ENCODE measurements around the gene ABCA3.
"Not testable (repeated sequence)": the region's sequence is repeated elsewhere in the genome, so short reads cannot be mapped to it uniquely, and the experiment has no call there.

The ABCA3 gene

DNA sequence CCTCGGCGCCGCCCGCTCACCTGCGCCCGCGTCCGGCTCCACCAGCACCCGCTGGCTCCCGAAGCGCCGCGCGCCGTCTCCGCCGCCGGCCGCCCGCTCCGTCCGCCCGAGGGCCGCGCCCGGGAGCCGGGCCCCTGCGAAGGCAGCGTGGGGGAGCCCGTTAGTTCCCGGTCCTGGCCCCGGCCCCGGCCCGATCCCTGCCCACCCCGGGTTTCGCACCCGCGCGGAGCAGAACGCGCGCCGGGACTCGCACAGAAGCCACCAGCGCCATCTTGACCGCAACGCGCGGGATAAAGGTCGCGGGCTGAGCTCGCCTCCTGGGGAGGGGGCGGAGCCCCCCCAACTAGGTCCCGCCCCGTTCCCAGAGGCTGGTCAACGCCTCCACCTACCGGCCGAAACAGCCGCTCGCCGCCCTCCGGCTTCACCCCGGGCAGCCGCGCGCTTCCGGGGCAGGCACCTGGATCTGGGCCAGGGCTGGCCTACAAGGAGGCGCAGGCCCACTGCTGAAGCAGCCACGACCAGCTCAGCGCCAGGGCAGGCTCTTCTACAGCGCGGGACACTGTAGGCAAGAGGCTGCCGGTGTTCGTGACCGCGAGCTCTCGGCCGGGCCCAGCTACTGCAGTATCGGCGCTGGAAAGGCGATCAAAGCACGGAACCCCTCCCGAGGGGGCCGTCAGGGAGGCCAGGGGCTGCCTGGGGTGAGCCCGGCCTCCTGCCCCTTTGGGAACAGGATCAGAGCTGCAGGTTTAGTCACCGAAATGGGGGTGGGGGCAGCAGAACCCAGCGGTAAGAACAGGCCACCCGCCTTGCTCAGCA is 89.0 kb downstream of the ABCA3 start, which contains the start of gene ECI1:
TSS of gene ECI1 (minus strand) at position 292 of the 816 bp plus-strand sequence. CDS start at position 271, 21 bp downstream.
- DNase-seq: peak; percentile 98

DNA sequence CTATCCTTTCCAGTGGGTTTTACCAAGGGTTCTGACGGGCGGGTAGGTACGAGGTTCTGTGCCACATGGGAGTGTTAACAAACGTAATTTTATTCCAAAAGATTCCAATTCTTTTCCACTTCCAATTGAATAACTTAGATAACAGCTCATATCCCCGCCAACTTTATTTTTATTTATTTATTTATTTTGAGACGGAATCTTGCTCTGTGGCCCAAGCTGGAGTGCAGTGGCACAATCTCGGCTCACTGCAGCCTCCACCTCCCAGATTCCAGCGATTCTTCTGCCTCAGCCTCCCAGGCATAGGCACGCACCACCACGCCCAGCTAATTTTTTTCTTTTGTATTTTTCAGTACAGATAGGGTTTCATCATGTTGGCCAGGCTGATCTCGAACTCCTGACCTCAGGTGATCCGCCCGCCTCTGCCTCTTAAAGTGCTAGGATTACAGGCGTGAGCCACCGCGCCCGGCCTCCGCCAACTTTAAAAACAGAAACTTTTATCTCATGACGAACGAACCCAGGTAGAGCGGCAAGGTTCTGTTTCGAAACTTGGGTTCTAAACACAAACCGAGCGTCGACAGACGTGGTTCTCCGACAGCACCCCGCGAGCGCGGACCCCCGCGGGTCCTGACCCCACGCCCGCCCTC is 89.8 kb downstream of the ABCA3 start:
- peak; percentile 62 for DNase-seq

DNA sequence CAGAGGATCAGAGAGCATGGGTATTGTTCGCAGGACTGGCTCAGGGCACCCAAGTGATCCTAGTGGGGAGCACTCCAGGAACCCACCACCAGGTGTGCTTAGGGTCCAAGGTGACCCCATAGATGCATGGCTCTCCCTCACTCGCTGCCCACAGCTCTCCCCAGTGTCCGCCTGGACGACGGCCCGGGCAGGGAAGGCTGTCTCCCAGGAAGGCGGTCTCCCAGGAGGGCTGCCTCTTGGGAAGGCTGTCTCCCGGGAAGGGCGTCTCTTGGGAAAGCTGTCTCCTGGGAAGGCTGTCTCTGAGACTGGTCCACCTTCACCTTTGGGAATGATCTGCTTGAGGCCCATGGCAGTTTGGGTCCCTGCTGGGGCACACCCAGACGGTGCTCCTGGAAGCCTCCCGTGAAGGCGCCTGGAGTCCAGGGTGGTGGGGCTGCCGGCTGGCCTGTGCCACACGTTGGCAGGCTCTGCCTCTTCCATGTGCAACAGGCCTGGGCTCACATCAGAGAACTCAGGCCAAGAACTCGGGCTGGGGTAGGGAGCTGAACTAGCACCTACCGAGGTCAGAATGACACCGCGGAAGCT is 94.1 kb downstream of the ABCA3 start:
- DNase-seq: no peak

DNA sequence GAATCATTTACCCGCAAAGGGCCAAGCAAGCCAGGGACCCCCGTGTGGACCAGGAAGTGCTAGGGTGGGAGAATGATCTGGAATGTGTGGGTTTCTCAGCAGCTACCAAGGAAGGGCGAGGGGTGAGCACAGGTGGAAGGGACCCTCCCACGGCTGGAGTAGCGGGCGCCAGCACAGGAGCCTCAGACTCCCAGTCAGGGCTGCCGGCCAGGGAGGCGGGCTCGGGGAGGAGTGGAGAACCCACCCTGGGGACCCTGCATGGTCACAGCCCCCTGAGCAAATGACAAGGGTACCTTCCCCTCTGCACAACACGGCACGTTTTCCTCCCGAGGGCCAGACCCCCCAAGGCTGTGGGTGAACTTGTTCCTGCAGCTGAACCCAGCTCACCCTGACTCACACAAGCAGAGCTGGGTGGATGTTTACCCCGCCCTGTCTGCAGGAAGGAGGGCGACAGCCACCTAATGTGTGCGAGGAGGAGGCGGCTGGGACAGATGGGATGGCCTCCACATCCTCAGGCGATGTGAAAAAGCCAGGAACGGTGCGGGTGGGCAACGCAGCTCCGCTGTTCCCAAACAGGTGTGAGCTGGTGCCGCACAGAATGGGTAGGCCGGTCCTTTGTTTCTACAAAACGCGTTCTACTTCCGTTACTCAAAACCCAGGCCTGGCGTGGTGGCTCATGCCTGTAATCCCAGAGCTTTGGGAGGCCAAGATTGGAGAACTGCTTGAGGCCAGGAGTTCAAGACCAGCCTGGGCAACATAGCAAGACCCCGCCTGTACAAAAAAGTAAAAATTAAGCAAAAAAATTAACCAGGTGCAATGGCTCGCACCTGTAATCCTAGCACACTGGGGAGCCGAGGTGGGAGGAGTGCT is 95.4 kb downstream of the ABCA3 start:
- DNase-seq: no peak

DNA sequence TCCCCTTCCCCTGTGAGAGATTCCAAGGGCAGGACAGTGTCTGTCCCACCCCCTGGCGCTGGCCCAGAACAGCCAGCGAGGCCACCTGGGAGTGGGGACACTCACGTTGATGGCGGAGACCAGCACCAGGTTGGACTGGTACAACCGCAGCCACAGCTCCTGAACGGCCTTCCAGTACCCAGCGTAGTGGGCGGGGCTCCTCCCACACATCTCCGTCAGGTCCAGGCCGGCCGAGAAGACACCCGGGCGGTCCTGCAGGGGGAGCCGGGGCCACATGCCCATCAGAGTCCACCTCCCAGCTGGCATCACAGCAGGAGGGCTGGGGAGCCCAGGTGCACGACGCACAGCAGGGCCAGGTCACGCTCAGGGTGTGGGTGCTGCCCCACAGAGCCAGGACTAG is 96.2 kb downstream of the ABCA3 start:
- no peak for DNase-seq

DNA sequence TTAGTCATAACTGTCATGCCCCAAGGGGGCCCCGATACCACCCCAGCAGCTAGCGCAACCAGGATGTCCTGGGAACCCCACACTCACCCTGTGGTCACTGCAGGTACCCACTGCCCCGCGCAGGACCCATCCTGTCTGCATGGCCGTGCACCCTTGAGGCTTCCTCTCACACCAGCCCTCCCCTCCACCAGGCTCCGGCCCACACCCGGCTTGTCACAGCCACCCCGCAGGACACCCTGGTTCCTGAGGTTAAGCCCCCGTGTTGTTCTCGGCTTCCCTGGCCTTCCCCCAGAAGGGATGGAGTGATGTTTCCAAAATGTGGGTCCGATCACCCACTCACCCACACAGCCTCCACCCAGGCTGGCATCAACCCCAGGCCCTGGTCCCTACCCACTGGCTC is 96.7 kb downstream of the ABCA3 start:
- DNase-seq: no peak

DNA sequence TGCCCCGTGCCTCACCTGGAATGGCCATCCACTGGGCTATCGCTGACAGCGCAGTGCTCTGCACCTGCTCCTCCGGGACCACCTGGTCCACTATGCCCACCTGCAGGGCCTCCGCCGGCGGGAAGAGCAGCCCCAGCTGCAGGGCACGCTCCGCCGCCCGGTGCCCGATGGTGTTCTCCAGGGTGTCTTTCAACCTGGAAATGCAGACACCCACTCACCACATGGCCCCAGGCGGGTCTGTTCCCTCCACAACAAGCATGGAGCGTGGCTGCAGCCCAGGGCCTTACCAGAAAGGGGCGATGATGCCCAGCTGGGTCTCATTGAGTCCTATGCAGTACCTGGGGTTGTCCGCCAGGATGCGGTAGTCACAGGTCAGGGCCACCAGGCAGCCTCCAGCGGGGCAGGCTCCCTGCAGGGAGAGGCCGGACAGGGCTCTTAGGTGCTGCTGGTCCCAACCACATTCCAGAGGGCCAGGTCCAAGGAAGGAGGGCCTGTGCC is 97.4 kb downstream of the ABCA3 start:
- DNase-seq: peak; percentile 31

DNA sequence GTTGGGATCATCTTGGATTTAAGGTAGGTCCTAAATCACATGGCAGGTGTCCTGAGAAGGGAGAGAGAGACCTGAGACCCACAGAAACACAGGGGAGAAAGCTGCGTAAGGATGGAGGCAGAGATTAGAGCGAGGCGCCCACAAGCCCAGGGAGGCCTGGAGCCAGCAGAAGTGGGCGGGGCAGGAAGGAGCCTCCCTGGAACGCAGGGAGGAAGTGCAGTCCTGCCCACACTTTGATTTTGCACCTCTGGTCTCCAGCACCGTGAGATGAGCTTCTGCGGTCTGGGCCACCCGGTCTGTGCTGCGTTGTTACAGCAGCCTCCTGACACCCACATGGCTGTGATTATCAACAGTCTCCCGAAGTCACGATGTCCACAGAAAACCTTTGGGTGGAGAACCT is 97.9 kb downstream of the ABCA3 start:
- no peak for DNase-seq

DNA sequence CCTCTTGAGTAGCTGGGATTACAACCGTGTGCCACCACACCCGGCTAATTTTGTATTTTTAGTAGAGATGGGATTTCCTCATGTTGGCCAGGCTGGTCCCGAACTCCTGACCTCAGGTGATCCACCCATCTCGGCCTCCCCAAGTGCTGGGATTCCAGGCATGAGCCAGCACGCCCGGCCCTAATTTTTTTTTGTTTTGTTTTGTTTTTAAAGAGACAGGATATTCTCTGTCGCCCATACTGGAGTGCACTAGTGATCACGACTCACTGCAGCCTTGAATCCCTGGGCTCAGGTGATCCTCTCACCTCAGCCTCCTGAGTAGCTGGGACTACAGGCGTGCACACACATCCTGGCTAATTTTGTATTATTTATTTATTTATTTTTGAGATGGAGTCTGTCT is 100.2 kb downstream of the ABCA3 start:
- not testable (repeated sequence) for DNase-seq

DNA sequence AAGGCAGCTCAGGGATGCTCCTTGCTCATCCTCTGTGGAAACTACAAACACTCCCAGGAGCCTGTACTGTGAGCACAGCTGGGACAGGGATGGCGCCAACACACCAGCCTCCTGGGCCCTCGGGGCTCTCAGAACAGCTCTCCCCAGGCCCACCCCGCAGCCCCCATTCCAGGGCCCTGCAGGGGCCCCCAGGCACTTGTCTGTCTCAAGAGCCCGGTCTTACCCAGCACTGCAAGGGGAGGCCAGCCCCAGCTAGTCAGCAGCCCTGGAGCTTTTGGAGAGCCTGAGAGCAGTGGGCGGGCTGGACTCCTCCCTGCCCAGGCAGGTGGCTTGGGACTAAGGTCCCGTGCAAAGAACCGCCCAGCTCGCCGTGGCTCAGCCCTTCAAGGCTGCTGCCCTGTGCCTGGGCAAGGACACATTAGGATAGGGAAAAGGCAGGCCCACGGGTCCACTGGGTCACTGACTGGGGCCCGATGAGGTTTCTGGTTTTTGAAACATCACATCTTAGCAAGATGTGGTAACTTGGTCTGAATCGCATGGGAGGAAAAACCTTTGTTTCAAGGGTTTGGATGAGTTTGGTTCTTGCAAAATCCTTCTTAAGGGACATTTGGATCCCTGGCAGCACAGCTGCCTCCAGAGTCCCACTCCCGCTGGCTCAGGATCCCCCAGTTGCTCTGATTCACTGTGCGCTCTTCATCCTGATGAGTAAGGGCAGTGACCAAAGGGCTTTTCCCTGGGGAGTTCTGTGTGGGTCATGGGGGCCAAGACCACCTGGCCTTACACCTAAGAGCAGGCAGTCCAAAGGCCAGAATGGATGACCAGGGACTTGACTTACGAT is 101.5 kb downstream of the ABCA3 start:
- DNase-seq: no peak

DNA sequence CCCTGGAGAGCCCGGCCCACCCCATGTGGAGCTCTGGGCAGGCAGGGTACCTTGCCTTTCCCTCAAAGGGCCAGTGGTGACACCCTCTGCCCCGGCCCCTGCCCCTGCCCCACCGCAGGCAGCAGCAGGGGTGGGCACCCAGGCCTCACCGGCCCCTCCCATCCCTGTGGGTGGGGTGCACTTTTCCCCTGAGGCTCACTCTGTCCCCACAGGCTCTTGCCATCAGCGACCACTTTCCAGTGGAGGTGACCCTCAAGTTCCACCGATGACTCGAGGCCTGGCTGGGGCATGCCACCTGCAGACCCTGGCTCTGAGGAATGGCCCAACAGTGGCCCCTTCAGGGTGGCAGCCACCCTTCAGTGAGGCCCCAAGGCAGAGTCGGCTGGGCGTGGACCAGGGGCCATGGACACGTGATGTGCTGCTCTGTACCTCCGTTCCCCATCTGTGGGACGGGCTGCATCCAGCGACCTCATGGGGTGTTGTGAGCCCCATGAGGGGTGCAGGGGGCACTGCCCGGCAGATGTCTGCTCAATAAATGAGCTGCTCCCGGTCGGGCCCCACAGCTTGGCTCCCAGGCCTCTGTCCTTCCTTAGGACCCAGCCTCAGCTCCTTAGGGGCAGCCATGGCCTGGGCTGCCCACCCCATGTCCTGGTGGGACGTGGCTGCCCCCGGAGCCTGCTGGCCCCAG is 102.2 kb downstream of the ABCA3 start:
- DNase-seq: peak; percentile 25

DNA sequence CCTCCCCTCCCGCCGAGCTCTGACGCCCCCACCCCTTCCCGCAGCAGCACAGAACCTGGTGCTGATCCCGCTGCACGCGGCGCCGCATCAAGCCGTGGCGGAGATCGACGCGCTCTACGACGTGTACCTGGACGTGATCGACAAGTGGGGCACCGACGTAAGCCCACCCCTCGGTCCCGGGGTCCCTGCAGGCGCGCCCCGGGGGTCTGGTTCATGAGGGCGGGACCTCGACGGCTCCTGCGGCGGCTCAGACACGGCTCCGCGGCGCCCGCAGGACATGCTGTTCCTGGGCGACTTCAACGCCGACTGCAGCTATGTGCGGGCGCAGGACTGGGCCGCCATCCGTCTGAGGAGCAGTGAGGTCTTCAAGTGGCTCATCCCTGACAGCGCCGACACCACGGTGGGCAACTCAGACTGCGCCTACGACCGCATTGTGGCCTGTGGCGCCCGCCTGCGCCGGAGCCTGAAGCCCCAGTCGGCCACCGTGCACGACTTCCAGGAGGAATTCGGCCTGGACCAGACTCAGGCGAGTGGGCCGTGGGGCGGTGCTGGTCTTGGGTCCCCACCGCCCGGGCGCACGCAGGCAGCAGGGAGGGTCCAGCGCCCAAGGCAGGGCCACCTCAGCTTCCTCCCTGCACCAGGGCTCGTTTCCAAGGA is 102.9 kb downstream of the ABCA3 start:
- peak; percentile 42 for DNase-seq

DNA sequence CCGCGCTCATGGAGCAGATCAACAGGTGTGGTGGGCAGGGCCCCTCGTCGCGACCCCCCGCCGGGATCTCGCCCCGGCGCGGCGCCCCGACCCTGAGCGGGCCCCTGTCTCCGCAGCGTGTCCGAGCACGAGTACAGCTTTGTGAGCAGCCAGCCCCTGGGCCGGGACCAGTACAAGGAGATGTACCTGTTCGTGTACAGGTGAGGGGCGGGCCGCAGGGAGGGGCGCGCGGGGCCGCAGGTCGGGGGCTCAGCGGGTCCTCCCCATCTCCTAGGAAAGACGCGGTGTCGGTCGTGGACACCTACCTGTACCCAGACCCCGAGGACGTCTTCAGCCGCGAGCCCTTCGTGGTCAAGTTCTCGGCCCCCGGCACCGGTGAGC is 103.4 kb downstream of the ABCA3 start:
- DNase-seq: no peak

DNA sequence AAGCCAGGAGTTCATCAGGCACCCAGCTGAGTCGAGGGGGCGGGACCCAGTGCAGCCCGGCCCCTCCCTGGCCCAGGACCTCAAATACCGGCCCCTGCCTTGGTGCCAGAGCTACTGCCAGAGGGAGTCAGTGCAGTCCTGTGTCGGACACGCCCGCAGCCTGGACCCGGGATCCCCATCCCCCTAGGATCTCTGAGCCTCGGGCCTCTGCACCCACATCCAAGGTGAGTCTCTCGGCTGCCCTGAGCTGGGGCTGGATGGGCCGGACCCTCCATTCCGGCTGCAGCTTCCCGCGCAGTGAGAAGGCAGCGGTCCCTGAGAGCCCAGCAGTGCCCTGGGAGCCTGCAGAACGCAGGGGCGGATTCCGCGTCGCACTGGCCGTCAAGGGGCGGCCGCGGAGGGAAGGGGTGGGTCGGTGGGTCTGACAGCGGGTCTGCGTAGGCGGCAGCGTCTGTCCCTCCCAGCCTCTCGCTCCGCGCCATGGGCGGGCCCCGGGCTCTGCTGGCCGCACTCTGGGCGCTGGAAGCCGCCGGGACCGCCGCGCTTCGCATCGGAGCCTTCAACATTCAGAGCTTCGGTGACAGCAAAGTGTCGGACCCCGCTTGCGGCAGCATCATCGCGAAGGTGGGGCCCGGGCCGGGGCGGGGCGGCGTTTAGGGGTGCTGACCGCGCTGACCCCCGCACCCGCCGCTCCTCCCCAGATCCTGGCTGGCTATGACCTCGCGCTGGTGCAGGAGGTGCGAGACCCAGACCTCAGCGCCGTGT is 104.0 kb downstream of the ABCA3 start, which contains the start of gene DNASE1L2:
TSS of gene DNASE1L2 (plus strand) at position 108 of the 765 bp plus-strand sequence. CDS start at position 481, 373 bp downstream.
- DNase-seq: peak; percentile 51

DNA sequence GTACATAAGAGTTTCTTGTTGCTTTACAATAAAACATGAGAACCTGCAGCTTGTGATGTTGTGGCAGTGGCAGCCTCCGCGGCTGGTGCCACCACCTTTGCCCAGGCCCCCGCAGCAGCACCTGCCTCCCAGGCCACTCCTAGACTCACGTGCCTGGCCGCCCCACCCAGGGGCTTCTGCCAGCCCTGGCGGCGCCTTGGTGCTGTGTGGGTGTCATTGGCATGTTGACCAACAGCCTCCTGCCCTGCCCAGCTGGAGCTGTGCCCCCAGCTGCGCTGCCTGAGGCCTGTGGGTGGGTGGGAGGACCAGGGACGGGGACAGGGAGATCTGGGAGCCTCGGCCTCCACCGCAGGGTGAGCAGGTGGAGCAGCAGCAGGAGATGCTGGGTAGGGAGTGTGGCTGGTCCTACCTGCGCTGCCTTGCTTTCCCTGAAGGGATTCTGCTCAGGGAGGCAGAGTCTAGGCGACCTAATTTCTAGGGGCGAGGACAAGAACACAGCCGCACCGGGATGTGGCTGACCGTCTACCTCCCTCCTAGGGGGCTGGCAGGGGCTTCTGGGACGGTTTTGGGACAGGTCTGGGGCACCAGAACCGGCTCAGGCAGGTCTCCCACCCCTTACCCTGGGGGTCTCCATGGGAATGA is 104.7 kb downstream of the ABCA3 start:
- no peak for DNase-seq

DNA sequence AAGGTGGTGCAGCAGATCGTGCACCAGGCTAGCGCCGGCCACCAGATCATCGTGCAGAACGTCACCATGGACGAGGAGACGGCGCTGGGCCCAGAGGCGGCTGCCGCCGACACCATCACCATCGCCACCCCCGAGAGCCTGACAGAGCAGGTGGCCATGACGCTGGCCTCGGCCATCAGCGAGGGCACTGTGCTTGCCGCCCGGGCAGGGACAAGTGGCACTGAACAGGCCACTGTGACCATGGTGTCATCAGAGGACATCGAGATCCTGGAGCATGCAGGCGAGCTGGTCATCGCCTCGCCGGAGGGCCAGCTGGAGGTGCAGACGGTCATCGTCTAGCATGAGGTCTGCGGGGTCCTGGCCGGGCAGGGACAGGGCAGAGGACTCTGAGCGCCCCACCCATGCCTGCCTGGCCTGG is 105.3 kb downstream of the ABCA3 start:
- no peak for DNase-seq

DNA sequence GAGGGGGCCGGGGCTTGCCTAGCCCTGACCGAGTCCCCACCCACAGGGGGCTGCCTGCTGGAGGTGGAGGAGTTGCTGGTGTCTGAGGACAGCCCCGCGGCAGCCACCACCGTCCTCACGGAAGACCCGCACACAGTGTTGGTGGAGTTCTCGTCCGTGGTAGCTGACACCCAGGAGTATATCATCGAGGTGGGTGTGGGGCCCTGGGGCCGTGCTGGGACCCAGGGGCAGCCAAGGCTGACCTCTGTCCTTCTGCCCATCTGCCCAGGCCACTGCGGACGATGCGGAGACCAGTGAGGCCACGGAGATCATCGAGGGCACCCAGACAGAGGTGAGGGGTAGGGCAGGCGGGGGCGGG is 105.7 kb downstream of the ABCA3 start:
- no peak for DNase-seq

DNA sequence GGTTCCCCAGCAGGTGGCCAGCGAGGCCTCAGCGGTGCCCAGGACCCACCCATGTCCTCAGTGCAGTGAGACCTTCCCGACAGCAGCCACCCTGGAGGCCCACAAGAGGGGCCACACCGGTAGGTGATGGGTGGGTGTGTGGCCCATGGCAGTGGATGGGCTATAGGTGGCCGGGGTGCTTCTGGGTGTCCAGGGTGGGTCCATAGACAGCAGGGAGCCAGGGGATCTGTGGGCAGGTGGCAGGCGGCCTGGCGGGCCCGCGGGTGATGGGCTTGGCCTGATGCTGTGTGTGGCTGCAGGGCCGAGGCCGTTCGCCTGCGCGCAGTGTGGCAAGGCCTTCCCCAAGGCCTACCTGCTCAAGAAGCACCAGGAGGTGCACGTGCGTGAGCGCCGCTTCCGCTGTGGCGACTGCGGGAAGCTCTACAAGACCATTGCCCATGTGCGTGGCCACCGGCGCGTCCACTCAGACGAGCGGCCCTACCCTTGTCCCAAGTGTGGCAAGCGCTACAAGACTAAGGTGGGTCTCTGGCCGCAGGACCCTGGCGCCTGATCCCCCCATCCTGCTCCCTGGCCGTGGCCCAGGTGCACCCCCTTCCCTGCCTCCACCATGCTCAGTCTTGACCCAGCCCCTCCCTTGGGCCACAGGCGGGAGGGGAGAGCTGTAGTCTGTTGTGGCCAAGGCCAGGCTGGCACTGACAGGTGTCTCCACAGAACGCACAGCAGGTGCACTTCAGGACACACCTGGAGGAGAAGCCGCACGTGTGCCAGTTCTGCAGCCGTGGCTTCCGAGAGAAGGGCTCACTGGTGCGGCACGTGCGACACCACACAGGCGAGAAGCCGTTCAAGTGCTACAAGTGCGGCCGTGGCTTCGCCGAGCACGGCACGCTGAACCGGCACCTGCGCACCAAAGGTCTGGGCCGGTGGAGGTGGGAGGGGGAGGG is 106.4 kb downstream of the ABCA3 start:
- DNase-seq: no peak
